Stimulated activated CD4-positive, alpha-beta T cell treated with anti-CD3 and anti-CD28 coated beads, Interleukin-4, amount 100 ng/mL, for 4 hours (primary cell): Measurements from ENCODE around the gene KRT82.
A peak's percentile ranks its signal among the peaks of the same experiment; 100 is the strongest.

ENCODE experiments used
- DNase-seq, 2 experiments: peaks; one replicate each; pipeline ENCODE4 v3.0.0-alpha.2; 2020

Gene KRT82

DNA sequence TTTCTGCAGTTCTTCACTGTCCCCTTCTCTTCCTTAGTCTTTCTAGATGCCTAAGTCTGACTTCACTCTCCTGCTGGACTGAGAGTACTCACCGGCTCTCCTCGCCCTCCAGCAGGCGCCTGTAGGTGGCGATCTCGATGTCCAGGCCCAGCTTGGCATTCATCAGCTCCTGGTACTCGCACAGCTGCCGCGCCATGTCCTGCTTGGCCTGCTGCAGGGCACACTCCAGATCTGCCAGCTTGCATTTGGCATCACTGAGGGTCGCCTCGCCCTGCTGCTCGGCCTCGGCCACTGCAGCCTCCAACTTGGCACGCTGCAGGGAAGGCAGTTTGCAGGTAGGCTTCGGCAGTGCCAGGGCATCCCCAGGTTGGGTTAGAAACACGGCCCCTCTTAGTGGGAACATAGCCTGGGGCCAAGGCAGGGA lies 25.9 kb downstream of the KRT82 start:
- no peak for DNase-seq

- DNase-seq: no peak
Observed at GRCh38 chr12:52379536-52379935, 26.6 kb downstream of the KRT82 start.

DNA sequence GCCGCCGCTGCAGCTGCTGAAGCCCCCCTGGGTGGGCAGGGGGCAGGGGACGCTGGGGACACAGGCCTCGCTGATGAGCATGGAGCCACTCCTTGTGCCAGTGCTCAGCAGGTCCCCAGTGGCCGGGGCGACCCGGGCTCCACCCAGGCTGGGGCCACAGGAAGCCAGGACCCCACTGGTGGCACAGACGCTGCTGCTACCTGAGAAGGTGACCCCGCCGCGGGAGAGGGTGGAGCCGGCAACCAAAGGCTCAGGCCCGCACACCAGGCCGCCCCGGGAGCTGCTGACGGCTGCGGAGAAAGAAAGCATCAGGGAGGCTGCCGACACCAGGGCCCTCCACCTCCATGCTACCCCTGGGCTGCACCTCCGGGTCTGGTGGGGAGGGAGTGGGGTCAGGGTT lies 28.0 kb downstream of the KRT82 start:
- DNase-seq: no peak

- DNase-seq: no peak
Observed at GRCh38 chr12:52377266-52377665, 28.9 kb downstream of the KRT82 start.

DNA sequence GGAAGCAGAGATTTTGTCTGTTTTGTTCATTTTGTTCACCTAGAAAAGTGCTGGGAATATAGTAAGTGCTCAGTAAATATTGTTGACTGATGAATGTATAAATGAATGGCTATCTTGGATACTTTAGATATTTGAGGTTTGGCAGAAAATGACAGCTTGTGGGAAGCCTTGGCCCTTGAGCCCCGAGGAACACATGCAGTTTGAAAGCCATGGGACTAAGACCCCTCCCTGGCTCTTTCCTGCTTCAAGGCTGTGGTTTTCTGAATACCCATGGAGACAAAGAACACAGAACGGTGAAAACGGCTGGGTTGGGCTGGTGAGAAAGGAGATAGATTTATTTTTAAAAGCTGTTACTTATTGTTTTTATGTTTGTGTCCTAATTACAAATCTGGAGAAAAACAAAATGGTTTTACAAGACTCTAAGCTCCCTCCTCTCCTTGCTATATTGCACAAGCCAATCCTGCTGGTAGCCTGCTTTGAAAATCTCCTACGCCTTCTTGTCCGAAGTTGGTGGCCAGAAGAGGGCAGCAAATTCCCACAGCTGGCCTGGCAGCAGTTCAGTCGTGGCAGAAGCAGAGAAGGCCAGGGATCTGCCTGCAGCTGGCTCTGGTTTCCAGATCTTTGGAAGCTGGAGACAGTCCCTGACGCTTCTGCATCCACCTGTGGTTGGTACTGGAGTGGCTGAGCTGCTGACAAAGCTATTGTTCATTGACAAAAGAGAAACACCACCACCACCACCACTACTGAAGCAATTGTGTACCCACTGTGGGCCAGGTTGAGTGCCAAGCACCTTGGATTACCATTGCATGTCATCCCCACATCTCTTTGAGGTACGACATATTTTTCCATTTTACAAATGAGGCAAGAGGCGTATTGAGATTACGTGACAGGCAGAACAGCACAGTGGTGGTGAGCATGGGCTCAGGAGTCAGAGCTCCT lies 33.6 kb downstream of the KRT82 start:
- peak; percentile 31 to 33 for DNase-seq

DNA sequence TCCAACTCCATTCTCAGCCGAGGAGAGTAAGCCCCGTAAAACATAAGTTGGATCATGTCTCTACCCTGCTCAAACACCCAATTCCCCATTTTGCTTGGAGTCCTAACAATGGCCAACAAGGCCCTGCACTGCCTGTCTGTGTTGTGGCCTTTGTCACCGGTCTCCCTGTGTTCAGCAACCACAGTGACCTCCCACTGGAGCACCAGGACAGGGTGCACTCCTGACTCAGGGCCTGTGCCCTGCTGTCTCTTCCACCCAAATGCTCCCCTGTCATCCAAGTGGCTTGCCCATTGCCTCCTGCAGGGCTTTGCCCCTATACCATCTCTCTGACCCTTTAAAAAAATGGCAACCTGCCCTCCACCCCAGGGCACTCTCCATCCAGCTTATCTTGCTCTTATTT lies 34.4 kb downstream of the KRT82 start:
- no peak for DNase-seq

GRCh38 chr12:52370926-52371608 lies 35.1 kb downstream of the KRT82 start:
- no peak for DNase-seq

DNA sequence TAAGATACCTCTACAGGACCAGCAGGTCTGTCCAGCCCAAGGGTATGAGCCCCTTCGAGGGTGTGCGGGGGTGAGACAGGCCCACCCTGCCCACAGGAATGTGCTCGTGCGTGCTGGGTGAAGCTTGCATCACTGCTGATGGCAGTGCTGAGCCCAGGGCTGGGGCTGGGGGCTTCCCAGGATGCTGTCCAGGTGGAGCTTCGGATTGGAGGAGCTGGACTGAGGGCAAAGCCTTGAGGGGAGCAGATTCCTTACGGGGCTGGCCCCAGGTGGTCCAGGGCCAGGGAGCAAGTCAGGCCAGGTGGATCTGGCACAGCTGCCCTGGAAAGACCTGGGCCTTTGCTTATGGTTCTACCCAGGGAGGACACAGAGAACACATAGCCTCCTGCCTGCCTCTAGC lies 36.3 kb downstream of the KRT82 start:
- no peak for DNase-seq

GRCh38 chr12:52369211-52369610 lies 36.9 kb downstream of the KRT82 start:
- DNase-seq: no peak

DNA sequence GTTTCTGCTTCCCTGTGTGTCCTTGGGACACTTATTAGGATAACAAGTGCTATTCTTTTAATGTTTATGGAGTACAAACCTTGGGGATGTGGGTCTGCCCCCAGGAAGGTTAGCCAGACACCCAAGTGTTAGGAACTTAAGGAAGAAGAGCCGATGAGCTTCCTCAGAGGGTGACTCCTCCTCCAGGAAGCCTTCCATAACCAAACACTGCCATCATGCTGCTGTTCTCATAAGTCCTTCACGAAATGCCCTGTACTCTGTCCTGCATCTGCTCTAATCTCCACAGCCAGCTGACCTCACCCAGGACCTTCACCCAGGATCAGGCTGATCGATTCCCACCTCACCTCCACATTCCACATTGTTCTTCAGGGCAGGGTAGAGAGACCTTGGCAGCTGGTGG lies 37.6 kb downstream of the KRT82 start:
- no peak for DNase-seq

DNA sequence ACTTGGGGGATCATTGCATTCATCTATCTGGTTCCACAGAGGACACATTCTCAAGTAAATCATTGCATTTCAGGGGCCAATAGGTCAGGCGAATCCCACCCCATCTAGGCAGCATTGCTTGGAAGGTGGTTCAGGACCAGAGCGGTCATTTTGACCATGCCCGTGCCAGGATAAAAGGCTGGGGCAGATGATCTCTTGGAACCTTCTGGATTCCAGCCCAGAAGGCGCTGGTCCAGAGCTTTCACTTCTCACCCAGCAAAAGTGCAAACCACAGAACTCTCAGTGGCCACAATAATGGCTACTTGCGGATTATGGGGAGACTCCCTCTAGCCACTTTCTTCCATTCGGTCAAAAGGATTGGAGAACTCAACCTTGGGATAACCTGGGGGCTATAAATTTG lies 38.3 kb downstream of the KRT82 start:
- no peak for DNase-seq

DNA sequence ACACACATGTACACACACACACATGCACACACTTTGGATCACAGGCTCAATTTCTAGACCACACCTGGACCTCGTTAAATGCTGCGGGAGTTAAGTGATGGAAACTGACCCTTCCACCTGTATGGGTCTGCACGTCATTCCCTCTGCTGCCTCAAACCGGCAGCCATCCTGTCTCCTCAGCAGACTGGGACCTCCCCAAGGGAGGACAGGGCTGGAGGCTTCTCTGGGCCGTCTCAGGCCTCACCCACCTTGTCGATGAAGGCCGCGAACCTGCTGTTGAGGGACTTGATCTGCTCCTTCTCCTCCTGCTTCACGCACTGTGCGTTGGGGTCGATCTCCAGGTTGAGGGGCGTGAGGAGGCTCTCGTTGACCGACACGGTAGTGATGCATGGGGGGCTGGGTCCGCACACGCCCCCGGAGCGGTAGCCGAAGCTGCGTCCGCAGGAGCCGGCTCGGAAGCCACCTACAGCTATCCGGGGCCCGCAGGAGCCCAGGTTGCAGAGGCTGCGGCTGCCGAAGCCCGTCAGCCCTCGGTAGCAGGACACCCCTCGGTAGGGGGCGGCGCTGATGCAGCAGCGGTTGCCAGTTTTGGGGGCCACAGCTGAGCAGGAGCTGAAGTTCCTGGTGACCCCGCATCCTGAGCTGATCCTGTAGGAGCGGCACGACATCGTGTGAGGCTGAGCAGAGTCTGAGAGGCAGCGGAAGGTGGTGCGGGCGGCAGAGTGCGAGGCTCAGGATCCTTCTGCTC lies 39.2 kb downstream of the KRT82 start, which contains the start of gene KRT85:
KRT85 (minus strand) TSS at position 744 of the 748 bp plus-strand sequence; CDS start at position 668, 76 bp downstream.
- no peak for DNase-seq

DNA sequence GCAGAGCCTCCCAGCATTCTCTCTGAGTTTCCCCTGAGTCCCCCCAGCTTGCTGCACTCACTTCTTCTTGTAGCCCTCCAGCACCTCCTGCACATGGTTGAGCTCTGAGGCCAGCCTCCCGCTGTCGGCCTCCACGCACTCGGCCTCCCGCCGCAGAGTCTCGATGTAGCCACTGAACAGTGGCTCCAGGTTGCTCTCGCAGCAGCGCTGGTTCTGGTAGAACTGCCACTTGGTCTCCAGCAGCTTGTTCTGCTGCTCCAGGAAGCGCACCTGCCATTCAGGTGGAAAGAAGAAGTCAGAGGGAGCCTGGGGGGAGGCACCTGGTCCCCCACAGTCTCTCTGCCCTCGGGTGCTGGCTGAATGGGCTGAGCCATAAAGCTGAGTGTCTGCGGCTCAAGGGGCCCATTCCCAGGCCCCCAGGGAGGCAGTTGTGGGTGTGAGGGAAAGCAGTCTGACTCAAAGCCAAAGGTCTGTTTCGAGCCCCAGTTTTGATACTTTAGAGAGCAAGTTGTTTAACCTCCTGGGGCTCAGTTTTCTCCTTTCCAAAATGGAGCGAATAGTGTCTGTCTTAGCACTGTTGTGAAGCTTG lies 41.1 kb downstream of the KRT82 start:
- DNase-seq: no peak

DNA sequence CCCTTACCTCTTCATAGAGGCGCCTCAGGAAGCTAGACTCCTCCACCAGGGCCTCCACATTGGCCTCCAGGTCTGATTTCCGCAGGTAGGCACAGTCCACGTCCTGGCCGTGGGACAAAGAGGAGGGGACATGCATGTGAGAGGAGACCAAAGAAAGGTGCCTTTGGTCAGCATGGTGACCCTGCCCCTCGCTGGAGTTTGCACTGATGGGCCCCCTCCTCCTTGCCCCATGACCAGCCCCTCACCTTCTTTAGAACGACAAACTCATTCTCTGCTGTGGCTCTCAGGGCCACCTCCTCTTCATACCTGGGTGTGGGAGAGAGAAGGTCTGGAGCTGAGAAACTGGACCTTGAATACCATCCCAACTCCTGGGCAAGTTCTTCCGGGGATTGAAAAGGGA lies 42.1 kb downstream of the KRT82 start:
- DNase-seq: no peak

DNA sequence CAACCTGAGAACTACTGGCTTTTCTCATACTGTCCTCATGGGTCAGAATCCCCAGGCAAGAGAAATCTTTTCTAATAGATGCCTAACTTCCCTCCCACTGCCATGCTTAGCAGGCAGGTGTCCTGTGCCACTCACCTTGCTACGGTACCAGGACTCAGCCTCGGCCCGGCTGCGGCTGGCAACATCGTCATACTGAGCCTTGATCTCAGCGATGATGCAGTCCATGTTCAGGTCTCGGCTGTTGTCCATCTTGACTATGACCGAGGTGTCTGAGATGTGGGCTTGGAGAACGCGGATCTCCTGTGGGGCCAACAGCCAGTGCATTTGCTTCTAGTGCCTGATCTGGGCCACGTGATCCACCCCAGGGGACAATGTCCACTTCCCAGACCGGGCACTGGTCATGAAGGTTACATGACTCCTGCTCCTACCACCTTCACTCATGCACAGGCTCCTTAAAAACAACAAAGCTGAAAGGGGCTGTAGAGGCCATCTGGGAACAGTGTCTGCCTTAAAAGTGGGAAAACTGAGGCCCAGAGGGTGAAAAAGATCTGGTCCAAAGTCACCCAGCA lies 42.9 kb downstream of the KRT82 start:
- DNase-seq: no peak

DNA sequence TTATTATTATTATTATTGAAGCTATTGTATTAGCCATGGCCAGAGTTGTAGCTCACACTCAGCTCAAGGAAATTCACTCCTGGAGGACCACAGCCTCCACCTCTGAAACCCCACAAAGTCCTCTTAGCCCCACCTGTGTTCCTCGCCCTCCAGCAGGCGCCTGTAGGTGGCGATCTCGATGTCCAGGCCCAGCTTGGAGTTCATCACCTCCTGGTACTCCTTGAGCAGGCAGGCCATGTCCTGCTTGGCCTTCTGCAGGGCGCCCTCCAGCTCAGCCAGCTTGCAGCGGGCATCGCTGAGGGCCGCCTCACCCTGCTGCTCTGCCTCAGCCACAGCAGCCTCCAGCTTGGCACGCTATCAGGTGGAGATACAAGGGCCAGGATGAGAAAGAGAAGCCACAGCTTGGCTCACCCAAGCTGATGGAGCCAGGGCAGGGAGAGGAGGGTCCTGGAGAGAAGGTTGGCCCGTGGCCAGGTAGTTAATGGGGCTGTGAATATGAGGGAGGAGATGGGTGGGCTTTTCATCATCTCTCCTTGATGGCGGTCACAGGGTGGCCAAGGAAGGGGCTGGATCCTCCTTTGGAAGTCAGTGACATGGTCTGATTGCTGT lies 43.9 kb downstream of the KRT82 start:
- no peak for DNase-seq

DNA sequence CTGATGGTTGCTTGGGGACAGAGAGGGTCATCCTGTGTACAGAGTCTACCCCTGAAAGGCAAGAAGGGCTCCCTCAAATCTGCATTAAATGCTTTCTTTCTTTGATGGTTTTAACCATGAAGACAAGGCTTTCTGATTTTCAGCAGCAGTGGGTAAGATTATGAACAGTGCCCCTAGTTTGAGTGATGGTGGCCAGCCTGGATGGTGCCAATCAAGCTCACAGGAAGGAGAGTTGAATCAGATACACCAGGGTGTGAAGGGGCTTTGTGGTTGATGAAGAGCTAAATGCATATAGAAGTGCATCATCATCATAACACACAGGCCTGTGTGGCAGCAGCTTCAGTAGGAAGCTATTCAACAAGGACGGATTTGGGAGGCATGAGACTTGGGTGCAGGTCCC lies 44.6 kb downstream of the KRT82 start:
- no peak for DNase-seq

GRCh38 chr12:52360663-52361271 lies 45.4 kb downstream of the KRT82 start:
- no peak for DNase-seq

DNA sequence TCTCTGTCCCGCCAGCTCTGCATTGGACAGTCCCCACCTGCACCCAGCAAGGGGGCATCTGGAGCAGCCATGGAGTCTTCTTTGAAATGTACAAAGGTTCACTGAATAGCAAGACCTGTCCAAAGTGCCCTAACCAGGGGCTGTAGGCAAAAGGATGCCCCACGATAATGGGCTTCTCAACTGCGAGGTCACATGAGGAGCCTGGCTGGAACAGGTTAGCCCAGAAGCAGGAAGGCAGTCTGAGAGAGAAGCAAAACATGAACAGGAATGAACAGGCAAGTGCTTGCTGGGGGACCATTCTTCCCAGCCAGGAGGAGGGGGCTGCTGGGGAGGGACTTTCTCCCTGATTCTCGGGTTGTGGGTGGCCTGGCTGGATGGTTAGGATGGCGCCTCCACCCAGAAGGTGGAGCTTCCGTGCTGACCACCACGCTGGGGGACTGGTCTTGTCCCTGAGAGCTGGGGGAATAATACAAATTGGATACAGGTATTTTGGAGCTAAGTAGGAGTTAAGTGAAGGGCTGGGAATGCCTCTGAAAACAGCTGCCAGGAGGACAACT lies 46.0 kb downstream of the KRT82 start:
- DNase-seq: no peak

DNA sequence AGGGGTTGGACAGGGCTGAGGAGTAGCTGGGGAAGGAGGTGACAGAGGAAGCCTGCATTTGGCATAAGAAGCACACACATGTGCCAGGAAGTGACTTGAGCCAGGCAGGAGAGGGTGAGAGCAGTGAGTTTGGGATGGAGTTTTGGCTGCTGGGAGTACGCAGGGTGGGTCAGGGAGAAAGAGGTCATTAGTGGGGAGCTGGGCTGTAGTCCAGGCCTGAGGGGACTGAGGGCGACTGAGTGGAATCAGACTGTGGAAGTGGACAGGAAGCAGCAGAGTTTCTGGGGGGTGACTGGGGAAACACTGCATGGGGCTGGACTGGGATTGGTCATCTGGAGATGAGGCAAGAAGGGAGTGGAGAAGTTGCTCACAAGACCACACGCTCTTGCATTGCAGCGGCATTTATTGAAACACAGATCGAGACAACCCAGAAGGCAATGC lies 46.5 kb downstream of the KRT82 start:
- no peak for DNase-seq
